ENCODE data around the gene TSPAN15. TPM values are rescaled to one million over a fixed set of nuclear protein-coding genes. Genes with fewer than 3 reads are reported as not detected.

Gene TSPAN15
- total RNA-seq, 1 experiment from 2014 or later, result 108 TPM

- no TSS peak for BruUV-seq (replicated peaks)
- Histone ChIP-seq H3K9me2 (ENCODE audit: insufficient read depth) (no peaks in the 10 kb centered on the region), H3K4me3 (no peak overlapping the region), H3K36me3 (ENCODE audit: low read depth) (no peaks in the 10 kb centered on the region), H3K9me3 (ENCODE audit: insufficient read depth, low read depth) (no peaks in the 10 kb centered on the region), H4K20me1 (ENCODE audit: insufficient read depth) (no peaks in the 10 kb centered on the region), H3K79me2 (ENCODE audit: low read depth) (no peaks in the 10 kb centered on the region), H2AFZ (no peak overlapping the region), H3K4me1 (replicated peaks; ENCODE audit: insufficient read depth) (peaks cover 21% of the 10 kb centered on the region), H3K27me3 (ENCODE audit: insufficient read depth, low read depth) (no peaks in the 10 kb centered on the region), H3K27ac (no peak overlapping the region), H3K4me2 (no peak overlapping the region), H3F3A (ENCODE audit: insufficient read depth, low read depth) (peaks cover 21% of the 10 kb centered on the region; the same call in 1 of the 2 replicates)
- TF ChIP-seq EZH2 (IDR thresholded peaks at IDR 0.05; ENCODE audit: low read depth), result no peak
- no peak for TF ChIP-seq CTCF (conservative IDR thresholded peaks at IDR 0.05)
- POLR2A ChIA-PET (ENCODE audit: unreplicated experiment), result interaction anchor here (0.5 to 0.8 kb wide), 4 partner anchors 44 to 175 kb away, joined by 3 to 7 read pairs (median 4); no protein-coding TSS in a partner anchor
- CTCF ChIA-PET, result interaction anchor here (0.6 to 2.3 kb wide), 6 partner anchors 109 to 231 kb away, joined by 3 to 9 read pairs (median 4); no protein-coding TSS in a partner anchor
- intact Hi-C loops (cut with micrococcal nuclease; ENCODE audit: unreplicated experiment), result loop anchor here (5.0 to 10.0 kb wide), 5 partner anchors 169 to 602 kb away; partner anchors contain the start of gene KIFBP
- no peak for DNase-seq
These were observed 44.9 kb upstream of the TSPAN15 start for GRCh38 chr10:69406302-69406811.

GRCh38 chr10:69406816-69407580 lies 44.3 kb upstream of the TSPAN15 start:
- H4K20me1 ChIP-seq (ENCODE audit: insufficient read depth), result no peaks in the 10 kb centered on the region
- TF ChIP-seq EZH2 (IDR thresholded peaks at IDR 0.05; ENCODE audit: low read depth), result no peak
- no peak for TF ChIP-seq CTCF (conservative IDR thresholded peaks at IDR 0.05)
- POLR2A ChIA-PET (ENCODE audit: unreplicated experiment), result interaction anchor here (0.5 to 0.6 kb wide), 3 partner anchors 45 to 163 kb away, joined by 3 to 7 read pairs (median 6); no protein-coding TSS in a partner anchor
- H3K27me3 ChIP-seq (ENCODE audit: insufficient read depth, low read depth), result no peaks in the 10 kb centered on the region
- intact Hi-C loops (cut with micrococcal nuclease; ENCODE audit: unreplicated experiment), result loop anchor here (5.0 to 10.0 kb wide), 5 partner anchors 170 to 602 kb away; partner anchors contain the start of gene KIFBP
- peaks cover 21% of the 10 kb centered on the region; the same call in 1 of the 2 replicates for H3F3A ChIP-seq (ENCODE audit: insufficient read depth, low read depth)
- no peak for DNase-seq
- H3K4me2 ChIP-seq, result no peak overlapping the region
- H3K4me1 ChIP-seq (replicated peaks; ENCODE audit: insufficient read depth), result peaks cover 26% of the 10 kb centered on the region
- H3K9me3 ChIP-seq (ENCODE audit: insufficient read depth, low read depth), result no peaks in the 10 kb centered on the region
- H3K27ac ChIP-seq, result no peak overlapping the region
- H3K4me3 ChIP-seq, result no peak overlapping the region
- H2AFZ ChIP-seq, result no peak overlapping the region
- no peaks in the 10 kb centered on the region for H3K9me2 ChIP-seq (ENCODE audit: insufficient read depth)
- CTCF ChIA-PET, result interaction anchor here (0.6 to 2.3 kb wide), 6 partner anchors 14 to 230 kb away, joined by 3 to 9 read pairs (median 4); no protein-coding TSS in a partner anchor
- no peaks in the 10 kb centered on the region for H3K36me3 ChIP-seq (ENCODE audit: low read depth)
- BruUV-seq (replicated peaks), result no TSS peak
- H3K79me2 ChIP-seq (ENCODE audit: low read depth), result no peaks in the 10 kb centered on the region

GRCh38 chr10:69407621-69408301 lies 43.5 kb upstream of the TSPAN15 start:
- no peaks in the 10 kb centered on the region for H3K9me3 ChIP-seq (ENCODE audit: insufficient read depth, low read depth)
- H3K4me2 ChIP-seq, result peak overlapping the region; percentile 55; the same call in 1 of the 2 replicates
- ChIA-PET CTCF (interaction anchor here (0.5 to 2.3 kb wide), 22 partner anchors 8 to 497 kb away, joined by 3 to 12 read pairs (median 4); no protein-coding TSS in a partner anchor), POLR2A (ENCODE audit: unreplicated experiment) (no interaction called here)
- H3K79me2 ChIP-seq (ENCODE audit: low read depth), result no peaks in the 10 kb centered on the region
- no peak overlapping the region for H3K4me3 ChIP-seq
- H3K4me1 ChIP-seq (replicated peaks; ENCODE audit: insufficient read depth), result peaks cover 26% of the 10 kb centered on the region
- DNase-seq, result no peak
- H3K27me3 ChIP-seq (ENCODE audit: insufficient read depth, low read depth), result no peaks in the 10 kb centered on the region
- H2AFZ ChIP-seq, result no peak overlapping the region
- no peak overlapping the region for H3K27ac ChIP-seq
- TF ChIP-seq EZH2 (IDR thresholded peaks at IDR 0.05; ENCODE audit: low read depth), result no peak
- TF ChIP-seq CTCF (conservative IDR thresholded peaks at IDR 0.05), result peak; percentile 47; the same call in 1 of the 2 replicates
- no peaks in the 10 kb centered on the region for H3K9me2 ChIP-seq (ENCODE audit: insufficient read depth)
- H3F3A ChIP-seq (ENCODE audit: insufficient read depth, low read depth), result peaks cover 21% of the 10 kb centered on the region; the same call in 1 of the 2 replicates
- no TSS peak for BruUV-seq (replicated peaks)
- intact Hi-C loops (cut with micrococcal nuclease; ENCODE audit: unreplicated experiment), result loop anchor here (1.0 to 10.0 kb wide), 9 partner anchors 31 to 603 kb away; partner anchors contain the start of genes KIFBP and VPS26A
- H4K20me1 ChIP-seq (ENCODE audit: insufficient read depth), result no peaks in the 10 kb centered on the region
- no peaks in the 10 kb centered on the region for H3K36me3 ChIP-seq (ENCODE audit: low read depth)
